GM12878 (cell line): ENCODE measurements around the gene LCE1F. TPM values are rescaled to one million over a fixed set of nuclear protein-coding genes. Genes with fewer than 3 reads are reported as not detected.

Source experiments
- ATAC-seq: fragments of 200-7000 bp; cut with Tn5 transposase; 3 replicates; pipeline ENCODE4 v1.9.1; 2020; ENCODE audit warnings: mild to moderate bottlenecking, moderate library complexity
- BruUV-seq: library from RNA; stranded (reverse); fragments of 400-500 nt; replicated peaks from 2 replicates; lab custom pipeline; 2021; lab: Mats Ljungman, UMichigan
- CTCF ChIA-PET: fragments of 300-600 bp; sonication (Branson Sonifier 250); formaldehyde crosslinking; extraction: SDS; loops from one replicate; lab custom pipeline; 2021; ENCODE audit warnings: inconsistent platforms; lab: Yijun Ruan, JAX
- POLR2A ChIA-PET: fragments of 350-600 bp; formaldehyde crosslinking; extraction: SDS; loops from one replicate; lab custom pipeline; 2021; ENCODE audit warnings: inconsistent platforms; lab: Charles Lee
- RAD21 ChIA-PET: fragments of 300-600 bp; sonication (Branson Sonifier 250); formaldehyde crosslinking; loops from one replicate; lab custom pipeline; 2023; ENCODE audit warnings: antibody characterized with exemption; ENCODE audit not compliant: unreplicated experiment; lab: Charles Lee
- SMC1A ChIA-PET: fragments of 300-600 bp; sonication (Branson Sonifier 250); formaldehyde crosslinking; loops from one replicate; lab custom pipeline; 2023; ENCODE audit not compliant: unreplicated experiment, uncharacterized antibody; lab: Charles Lee
- DNase-seq: peaks from one replicate; pipeline ENCODE4 v3.0.0-alpha.2; 2011; ENCODE audit warnings: low read depth, low spot score
- FAIRE-seq: peaks from 3 replicates; lab custom pipeline; 2011; peaks lifted over from hg19 to GRCh38; lab: Jason Lieb, UNC
- H2AFZ ChIP-seq: 2 replicates; pipeline ENCODE4 v1.6.0; 2011; ENCODE audit warnings: low read depth, low read length, control low read depth; ENCODE audit not compliant: control insufficient read depth
- H3K27ac ChIP-seq: 2 replicates; pipeline ENCODE4 v1.5.1; 2011; ENCODE audit warnings: control low read depth; ENCODE audit not compliant: control insufficient read depth, insufficient read depth
- H3K27me3 ChIP-seq, 2 experiments: replicated peaks in 1 of 2; 2 replicates each; pipeline versions ENCODE4 v1.6.0 to v1.6.1; 2011; ENCODE audit warnings: low read length in 1 of 2; ENCODE audit not compliant: control insufficient read depth in 2 of 2, insufficient read depth in 2 of 2
- H3K36me3 ChIP-seq, 2 experiments: 2 replicates each; pipeline ENCODE4 v1.5.1; 2011; ENCODE audit warnings: low read length in 1 of 2; ENCODE audit not compliant: control insufficient read depth in 2 of 2, insufficient read depth in 2 of 2
- H3K4me1 ChIP-seq: 2 replicates; pipeline ENCODE4 v1.6.1; 2011; ENCODE audit warnings: mild to moderate bottlenecking, low read length, moderate library complexity, mixed read lengths; ENCODE audit not compliant: control insufficient read depth, insufficient read depth
- H3K4me2 ChIP-seq: 2 replicates; pipeline ENCODE4 v1.6.0; 2011; ENCODE audit warnings: control low read depth; ENCODE audit not compliant: control insufficient read depth, insufficient read depth
- H3K4me3 ChIP-seq: fragments of 200-600 bp; sonication (generic); 2 replicates; pipeline ENCODE4 v1.5.1; 2016
- H3K79me2 ChIP-seq: 2 replicates; pipeline ENCODE4 v1.6.0; 2011; ENCODE audit warnings: low read length; ENCODE audit not compliant: control insufficient read depth, insufficient read depth
- H3K9ac ChIP-seq: 2 replicates; pipeline ENCODE4 v1.8.0; 2011; ENCODE audit warnings: low read length, control low read depth, mixed read lengths; ENCODE audit not compliant: control insufficient read depth, insufficient read depth
- H3K9me3 ChIP-seq: replicated peaks from 3 replicates; pipeline ENCODE4 v1.5.1; 2011; ENCODE audit warnings: mild to moderate bottlenecking, low read length; ENCODE audit not compliant: control insufficient read depth, insufficient read depth
- H4K20me1 ChIP-seq: 2 replicates; pipeline ENCODE4 v1.6.0; 2011; ENCODE audit not compliant: control insufficient read depth, insufficient read depth
- CBFB ChIP-seq: IDR thresholded peaks from 2 replicates; pipeline ENCODE4 v1.6.1; 2016; ENCODE audit warnings: antibody characterized with exemption, low read depth
- CTCF ChIP-seq, 3 experiments: IDR thresholded peaks in 2 of 3; conservative IDR thresholded peaks in 1 of 3; 2 replicates each; pipeline ENCODE4 v1.5.1; 2011; ENCODE audit warnings: low read depth in 3 of 3, low read length in 3 of 3, mild to moderate bottlenecking in 3 of 3, control low read depth in 2 of 3, moderate library complexity in 2 of 3, inconsistent platforms in 1 of 3, mixed read lengths in 1 of 3; ENCODE audit not compliant: control insufficient read depth in 2 of 3, insufficient read depth in 1 of 3; ENCODE audit errors: extremely low read depth in 1 of 3
- ESRRA ChIP-seq: IDR thresholded peaks from 2 replicates; pipeline ENCODE4 v1.6.1; 2012; ENCODE audit warnings: mild to moderate bottlenecking, low read length, improper control_type of control experiment
- IKZF1 ChIP-seq: fragments of 450-650 bp; conservative IDR thresholded peaks from 2 replicates; pipeline ENCODE4 v1.6.1; 2017; ENCODE audit warnings: antibody characterized with exemption, mild to moderate bottlenecking
- PBX3 ChIP-seq: IDR thresholded peaks from 2 replicates; pipeline ENCODE4 v1.6.1; 2011; ENCODE audit warnings: mild to moderate bottlenecking, low read depth, low read length, moderate library complexity; ENCODE audit not compliant: insufficient replicate concordance
- PRDM15 ChIP-seq: fragments of 450-650 bp; formaldehyde crosslinking; IDR thresholded peaks from 2 replicates; pipeline ENCODE4 v1.4.0; 2020; ENCODE audit warnings: mild to moderate bottlenecking, moderate library complexity
- RAD21 ChIP-seq: IDR thresholded peaks from 2 replicates; pipeline ENCODE4 v1.6.1; 2011; ENCODE audit warnings: mild to moderate bottlenecking, low read depth, low read length, moderate library complexity; ENCODE audit not compliant: insufficient read depth
- RELA ChIP-seq: fragments of 450-650 bp; IDR thresholded peaks from 2 replicates; pipeline ENCODE4 v1.8.0; 2014; ENCODE audit warnings: borderline replicate concordance; ENCODE audit not compliant: partially characterized antibody
- SIX5 ChIP-seq: IDR thresholded peaks from 2 replicates; pipeline ENCODE4 v1.6.1; 2011; ENCODE audit warnings: mild to moderate bottlenecking, low read depth, low read length, moderate library complexity; ENCODE audit not compliant: severe bottlenecking
- TAF1 ChIP-seq: IDR thresholded peaks from 2 replicates; pipeline ENCODE4 v1.6.1; 2011; ENCODE audit warnings: mild to moderate bottlenecking, low read depth, low read length, borderline replicate concordance
- ZBTB40 ChIP-seq: fragments of 450-650 bp; IDR thresholded peaks from 2 replicates; pipeline ENCODE4 v1.6.1; 2016; ENCODE audit warnings: mild to moderate bottlenecking, moderate library complexity, borderline replicate concordance
- WGBS: methylation state at CpG from one replicate; pipeline ENCODE4 v1.1.6; 2016; ENCODE audit warnings: low lambda C conversion rate; ENCODE audit not compliant: insufficient replicate concordance, insufficient coverage; ENCODE audit errors: missing lambda C conversion rate; 5-methylcytosine and 5-hydroxymethylcytosine counted together
- in situ Hi-C: fragments of 300-500 bp; cut with MboI; formaldehyde crosslinking; loops from 9 replicates; pipeline ENCODE4 v1.14.3; 2018; ENCODE audit warnings: mixed read lengths
- intact Hi-C: fragments of 100-400 bp; cut with micrococcal nuclease; formaldehyde crosslinking; loops from one replicate; pipeline ENCODE4 v1.14.2; 2022; ENCODE audit not compliant: unreplicated experiment
- polyA plus RNA-seq, 11 experiments: library from polyadenylated mRNA; depleted of rRNA in 4 of 11; unstranded in 6 of 11; stranded (reverse) in 5 of 11; fragments of >200 nt; fragmentation: Nextera tagmentation in 4 of 11; fragmentation: Illumina TruSeq in 1 of 11; extraction: Ambion mirVana in 4 of 11; extraction: Trizol in 1 of 11; gene quantifications; 1 replicate in 1 of 11; 2 replicates in 10 of 11; pipeline versions ENCODE4 v1.2.1 to v1.2.3, GENCODE V29; 2011 to 2016; ENCODE audit warnings: inconsistent platforms in 2 of 11, missing spikeins in 2 of 11, low read depth in 1 of 11
- total RNA-seq, 4 experiments: library from RNA; depleted of rRNA in 3 of 4; stranded (reverse); fragments of >200 nt in 3 of 4; fragmentation: Illumina TruSeq in 1 of 4; extraction: Trizol in 1 of 4; gene quantifications; 2 replicates each; pipeline versions ENCODE4 v1.2.1 to v1.2.3, GENCODE V29; 2013 to 2021

The LCE1F gene
- total and polyA plus RNA-seq, 10 of the 15 experiments (the other 5 are each of a cell fraction or from before 2014, with no cell fraction given): 0.72 to 0.96 TPM; not detected in 8

- H3K79me2 ChIP-seq: no peaks in the 10 kb centered on the region
- H3K9me3 ChIP-seq: no peaks in the 10 kb centered on the region
- no TSS peak for BruUV-seq
- ChIA-PET RAD21 (no interaction called here), POLR2A (no interaction called here), CTCF (interaction anchor here (0.6 to 1.0 kb wide), 3 partner anchors 9 to 517 kb away, joined by 3 to 4 read pairs (median 3); no protein-coding TSS in a partner anchor), SMC1A (no interaction called here)
- H2AFZ ChIP-seq: no peak overlapping the region
- no peak overlapping the region for H3K27ac ChIP-seq
- H3K9ac ChIP-seq: no peak overlapping the region
- WGBS: 0% methylated on average over 1 of the region's 1 CpG
- H4K20me1 ChIP-seq: no peaks in the 10 kb centered on the region
- no peak overlapping the region for H3K4me3 ChIP-seq
- FAIRE-seq (no peak), ATAC-seq (0 out of 3 replicates have a peak, but pooled peaks have one; percentile 46), DNase-seq (no peak)
- in situ Hi-C loops (no loop called here), intact Hi-C loops (no loop called here)
- H3K27me3 ChIP-seq: no peaks in the 10 kb centered on the region
- no peaks in the 10 kb centered on the region for H3K4me1 ChIP-seq
- TF ChIP-seq RELA (no peak), PBX3 (no peak), CTCF (IDR thresholded peaks at IDR 0.05 in 2 of 3, conservative IDR thresholded peaks at IDR 0.05 in 1 of 3; ENCODE audit: control insufficient read depth in 2 of 3, extremely low read depth in 1 of 3, insufficient read depth in 1 of 3, low read depth in 3 of 3, low read length in 3 of 3) (peak; percentile 26 to 44 (median 44); a peak in 5 of 6 replicates), PRDM15 (CRISPR knock-in tag) (no peak), ESRRA (no peak), CBFB (no peak), TAF1 (no peak), SIX5 (no peak), RAD21 (peak; percentile 34), IKZF1 (no peak), ZBTB40 (no peak)
- H3K36me3 ChIP-seq: no peaks in the 10 kb centered on the region
- H3K4me2 ChIP-seq: no peak overlapping the region
Measured at GRCh38 chr1:152735648-152736047, 39.3 kb upstream of the LCE1F start.
